Astrocyte (in vitro differentiated cells and primary cell): ENCODE measurements around the gene SMAD7.

Experiments used
- CTCF ChIP-seq: IDR thresholded peaks from 2 replicates; pipeline ENCODE4 v1.5.1; 2011; ENCODE audit warnings: low read depth, mild to moderate bottlenecking, inconsistent platforms, low read length, moderate library complexity; ENCODE audit not compliant: insufficient read depth
- EZH2 ChIP-seq: IDR thresholded peaks from 2 replicates; pipeline ENCODE4 v1.6.1; 2012; ENCODE audit warnings: mild to moderate bottlenecking, low read length, inconsistent platforms; ENCODE audit not compliant: insufficient read depth

- no peak for TF ChIP-seq CTCF
- TF ChIP-seq EZH2: no peak
Observed at GRCh38 chr18:48967545-48967944, 16.8 kb upstream of the SMAD7 start.
